LoVo (cell line): Measurements from ENCODE around the gene ZNF597.
A peak's percentile ranks its signal among the peaks of the same experiment; 100 is the strongest.

Experiments
- DNase-seq: peaks from one replicate; pipeline ENCODE4 v3.0.0-alpha.2; 2016; ENCODE audit warnings: low spot score

ZNF597 gene

GRCh38 chr16:3443108-3444031, at the start of gene ZNF597, which contains the start of gene NAA60:
ZNF597 (minus strand) TSS chr16:3443504; CDS start chr16:3443153, 351 bp downstream.
NAA60 (plus strand) TSS chr16:3443680; CDS start chr16:3476228, 32,548 bp downstream.
- peak; percentile 86 for DNase-seq

DNA sequence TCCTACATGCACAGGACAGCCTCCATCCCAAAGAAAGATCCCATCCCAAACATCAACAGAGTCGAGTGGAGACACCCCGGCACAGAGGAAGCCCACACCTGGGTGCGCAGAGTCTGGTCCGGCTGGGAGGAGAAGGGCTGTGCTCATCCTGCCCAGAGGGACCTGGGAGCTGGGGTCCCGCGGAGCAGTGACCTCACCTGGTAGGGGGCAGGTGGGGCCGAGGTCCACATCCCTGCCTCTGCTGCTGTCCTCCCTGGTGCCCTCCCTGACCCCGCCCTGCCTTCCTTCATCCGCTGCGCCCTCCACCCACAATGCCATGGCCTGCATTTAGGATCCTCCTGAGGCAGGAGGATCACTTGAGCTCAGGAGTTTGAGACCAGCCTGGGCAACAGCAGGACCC, 49.1 kb upstream of the ZNF597 start:
- DNase-seq: no peak

DNA sequence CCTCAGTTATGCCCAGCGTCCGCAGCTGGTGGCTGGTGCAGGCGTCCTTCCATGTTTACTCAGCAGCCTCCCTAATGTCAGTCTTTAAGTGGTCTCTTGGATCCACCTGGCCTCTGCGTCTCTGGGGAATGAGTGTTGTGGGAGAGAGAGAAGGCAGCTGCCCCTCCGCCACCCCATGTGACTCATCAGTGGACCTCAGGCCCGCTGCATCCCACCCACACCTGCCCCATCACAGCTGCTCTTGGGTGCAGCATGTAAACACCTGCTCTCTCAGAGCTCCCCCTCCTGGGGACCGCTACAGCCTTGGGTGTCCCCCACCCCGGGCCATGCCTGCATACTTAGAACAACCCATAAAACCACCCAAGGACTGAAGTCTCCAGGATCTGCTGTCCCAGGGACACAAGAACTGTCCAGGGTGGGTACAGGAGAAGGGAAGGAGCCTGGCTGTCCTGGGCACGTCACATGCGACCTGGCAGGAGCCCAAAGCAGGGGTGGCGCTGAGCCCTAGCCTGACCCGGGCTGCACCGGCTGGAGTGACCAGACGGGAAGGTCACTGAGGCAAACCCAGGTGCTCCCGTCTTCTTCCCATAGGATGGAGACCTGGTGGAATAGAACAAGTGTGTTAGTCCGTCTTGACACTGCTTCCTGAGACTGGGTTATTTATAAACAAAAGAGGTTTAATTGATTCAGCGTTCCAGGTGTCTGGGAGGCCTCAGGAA, 47.8 kb upstream of the ZNF597 start:
- DNase-seq: no peak

- DNase-seq: no peak
Measured at GRCh38 chr16:3488801-3489200, 45.5 kb upstream of the ZNF597 start.

DNA sequence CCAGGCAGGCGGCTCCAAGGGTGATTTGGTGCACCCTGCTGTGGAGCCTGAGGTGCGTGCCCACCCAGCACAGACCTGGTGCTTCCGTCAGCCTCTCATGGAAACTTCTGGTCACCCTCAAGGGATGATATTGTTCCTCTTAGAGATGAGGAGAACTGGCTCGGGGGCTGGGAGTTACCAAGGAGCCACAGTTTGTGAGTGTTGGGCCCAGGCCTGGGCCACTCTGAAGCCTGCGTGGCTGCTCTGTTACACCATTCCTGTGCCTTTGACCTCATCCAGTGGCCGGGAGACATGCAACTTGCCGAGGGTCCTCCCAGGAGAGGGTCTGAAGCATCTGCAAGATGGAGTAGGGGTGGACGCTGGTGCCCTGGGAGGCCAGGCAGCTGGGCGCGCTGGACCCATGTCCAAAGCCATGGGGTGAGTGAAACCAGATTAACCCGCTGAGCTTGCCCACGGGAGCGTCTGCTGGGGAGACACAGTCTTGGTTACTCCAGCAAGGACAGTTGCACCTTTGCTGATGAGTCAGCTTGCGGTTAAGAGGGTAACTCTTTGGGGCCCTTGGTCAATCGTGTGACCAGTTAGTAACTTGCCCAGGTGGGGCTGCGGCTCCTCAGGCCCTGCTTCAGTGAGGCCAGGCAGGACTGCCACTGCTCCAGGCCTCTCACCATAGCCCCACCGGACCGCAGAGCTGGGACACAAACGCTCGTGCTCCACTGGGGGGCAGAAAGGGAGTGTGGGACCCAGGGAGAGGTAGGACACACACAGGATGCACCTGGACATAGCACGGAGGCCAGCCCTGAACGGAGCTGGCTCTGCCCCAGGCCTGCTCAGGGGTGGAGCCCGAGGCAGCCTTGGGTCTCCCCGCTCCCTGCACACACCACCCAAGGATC, 44.5 kb upstream of the ZNF597 start:
- DNase-seq: no peak

GRCh38 chr16:3486506-3487215, 43.4 kb upstream of the ZNF597 start:
- DNase-seq: no peak

- DNase-seq: no peak
Measured at GRCh38 chr16:3485821-3486505, 42.7 kb upstream of the ZNF597 start.

GRCh38 chr16:3485097-3485745, 41.9 kb upstream of the ZNF597 start:
- DNase-seq: no peak

DNA sequence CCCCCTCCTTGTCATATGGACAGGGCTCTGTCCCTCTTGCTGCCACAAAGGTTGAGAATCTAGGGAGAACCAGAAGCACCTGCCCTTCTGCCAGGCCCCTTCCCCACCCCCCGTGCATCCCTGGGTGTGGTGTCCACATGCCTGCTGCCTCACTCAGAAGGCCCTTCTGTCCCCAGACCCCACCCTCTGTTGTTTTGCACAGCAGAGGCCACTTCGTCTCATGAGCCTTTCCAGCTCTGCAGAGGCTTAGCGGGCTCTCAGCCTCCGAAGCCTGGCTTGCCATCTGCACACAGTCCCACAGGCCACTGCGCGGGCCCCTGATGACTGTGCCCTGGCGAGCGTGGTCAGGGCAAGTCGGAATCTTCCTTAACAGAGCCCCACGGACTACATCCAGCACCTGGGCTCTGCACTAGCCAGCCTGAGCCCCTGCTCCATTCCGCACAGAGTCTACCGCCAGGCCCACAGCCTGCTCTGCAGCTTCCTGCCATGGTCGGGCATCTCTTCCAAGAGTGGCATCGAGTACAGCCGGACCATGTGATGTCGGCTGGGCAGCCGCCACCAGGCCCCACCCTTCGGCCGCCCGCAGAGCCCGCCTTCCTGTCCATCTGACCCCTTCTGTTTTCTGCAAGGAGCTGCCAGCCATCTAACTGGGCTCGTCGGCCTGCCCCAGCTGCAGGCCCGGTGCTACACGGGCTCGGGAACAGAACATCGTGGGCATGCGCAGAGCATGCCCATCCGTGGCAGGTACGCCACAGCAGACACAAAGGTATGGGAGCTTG, 41.2 kb upstream of the ZNF597 start:
- DNase-seq: no peak

- DNase-seq: no peak
Measured at GRCh38 chr16:3482659-3483241, 39.4 kb upstream of the ZNF597 start.

GRCh38 chr16:3481696-3482658, 38.7 kb upstream of the ZNF597 start:
- DNase-seq: no peak

DNA sequence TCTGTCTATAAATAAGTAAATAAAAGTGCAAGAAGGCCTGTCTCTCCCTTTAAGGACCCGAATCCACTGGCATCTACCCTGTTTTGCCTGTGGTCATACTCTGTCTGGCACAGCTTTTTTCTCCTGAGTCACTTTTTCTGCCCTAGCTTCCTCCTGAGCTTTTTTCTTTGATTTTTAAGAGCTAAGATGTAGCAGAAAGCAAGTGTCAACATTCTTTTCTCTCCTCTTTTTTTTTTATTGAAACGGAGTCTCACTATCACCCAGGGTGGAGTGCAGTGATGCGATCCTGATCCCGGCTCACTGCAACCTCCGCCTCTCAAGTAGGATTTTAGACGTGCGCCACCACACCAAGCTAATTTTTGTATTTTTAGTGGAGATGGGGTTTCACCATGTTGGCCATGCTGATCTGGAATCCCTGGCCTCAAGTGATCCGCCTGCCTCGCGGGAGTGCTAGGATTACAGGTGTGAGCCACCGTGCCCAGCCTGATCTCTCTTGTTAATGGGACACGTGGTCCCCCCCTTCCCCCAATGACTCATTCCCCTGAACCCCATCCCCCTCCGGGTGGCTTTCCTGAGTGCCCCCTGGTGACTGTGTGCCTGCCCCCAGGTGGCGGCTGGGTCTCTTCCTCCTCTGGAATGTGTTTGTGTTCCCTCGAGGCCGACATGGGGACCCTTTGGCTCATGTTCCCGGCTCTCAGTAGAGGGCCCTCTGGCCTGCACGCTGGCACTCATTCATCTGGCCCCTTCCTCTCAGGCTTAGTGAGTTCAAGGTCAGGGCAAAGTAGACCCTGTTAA, 37.8 kb upstream of the ZNF597 start:
- no peak for DNase-seq

GRCh38 chr16:3479654-3480216, 36.4 kb upstream of the ZNF597 start:
- no peak for DNase-seq

- no peak for DNase-seq
Measured at GRCh38 chr16:3478242-3478925, 35.1 kb upstream of the ZNF597 start.

DNA sequence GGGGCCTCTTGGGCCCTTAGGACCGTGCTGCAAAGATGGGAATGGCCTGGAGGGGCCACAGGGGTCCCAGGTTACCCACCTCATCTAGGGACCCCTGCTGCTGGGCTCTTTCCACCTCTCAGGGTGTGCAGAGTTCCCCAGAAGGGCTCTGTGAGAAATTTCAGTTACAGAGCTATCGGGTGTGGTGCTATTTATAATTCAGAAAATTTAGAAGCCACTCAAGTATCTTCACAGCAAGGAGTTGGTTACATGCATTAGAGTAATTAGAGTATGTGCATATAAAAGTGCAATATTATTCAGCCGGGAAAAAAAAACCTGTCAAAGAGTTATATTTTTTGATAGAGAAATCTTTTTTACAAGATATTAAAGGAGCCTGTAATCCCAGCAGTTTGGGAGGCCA, 33.1 kb upstream of the ZNF597 start:
- no peak for DNase-seq
